Karpas-422 (cell line): ENCODE results near the gene TNFRSF18. TPM values are rescaled to one million over a fixed set of nuclear protein-coding genes. Genes with fewer than 3 reads are reported as not detected.
A peak's percentile ranks its signal among the peaks of the same experiment; 100 is the strongest.

Experiments
- DNase-seq: peaks from one replicate; pipeline ENCODE4 v3.0.0-alpha.2; 2015
- H2AFZ ChIP-seq: fragments of 200-600 bp; sonication (generic); 2 replicates; pipeline ENCODE4 v1.6.1; 2014; ENCODE audit warnings: antibody characterized with exemption, low read length, mixed read lengths
- H3K27ac ChIP-seq: fragments of 200-600 bp; sonication (generic); 2 replicates; pipeline ENCODE4 v1.5.1; 2014; ENCODE audit warnings: mild to moderate bottlenecking, low read length, moderate library complexity
- H3K27me3 ChIP-seq: fragments of 200-600 bp; sonication (generic); 2 replicates; pipeline ENCODE4 v1.6.1; 2014; ENCODE audit warnings: low read length, mixed read lengths
- H3K36me3 ChIP-seq: fragments of 200-600 bp; sonication (generic); 2 replicates; pipeline ENCODE4 v1.6.1; 2014; ENCODE audit warnings: low read length, mixed read lengths; ENCODE audit not compliant: insufficient read depth
- H3K4me1 ChIP-seq: fragments of 200-600 bp; sonication (generic); 2 replicates; pipeline ENCODE4 v1.6.1; 2014; ENCODE audit warnings: mild to moderate bottlenecking, low read length, mixed read lengths
- H3K4me2 ChIP-seq: fragments of 200-600 bp; sonication (generic); 2 replicates; pipeline ENCODE4 v1.6.1; 2014; ENCODE audit warnings: low read length, low read depth, mild to moderate bottlenecking; ENCODE audit not compliant: poor library complexity, severe bottlenecking
- H3K4me3 ChIP-seq: fragments of 200-600 bp; sonication (generic); 2 replicates; pipeline ENCODE4 v1.5.1; 2014; ENCODE audit warnings: mild to moderate bottlenecking, antibody characterized with exemption, low read length, mixed read lengths
- H3K79me2 ChIP-seq: fragments of 200-600 bp; sonication (generic); 2 replicates; pipeline ENCODE4 v1.6.1; 2014; ENCODE audit warnings: mild to moderate bottlenecking, low read length, mixed read lengths
- H3K9ac ChIP-seq: fragments of 200-600 bp; sonication (generic); 2 replicates; pipeline ENCODE4 v1.6.0; 2014; ENCODE audit warnings: low read length
- H3K9me2 ChIP-seq: fragments of 200-600 bp; sonication (generic), shearing (Covaris generic); replicated peaks from 2 replicates; pipeline ENCODE4 v1.6.0; 2014; ENCODE audit warnings: mild to moderate bottlenecking, low read length, moderate library complexity; ENCODE audit not compliant: insufficient read depth
- H3K9me3 ChIP-seq: fragments of 300-700, 200-600 bp; sonication (generic); 2 replicates; pipeline ENCODE4 v1.6.1; 2014; ENCODE audit warnings: low read length, mixed read lengths
- H4K20me1 ChIP-seq: fragments of 200-600 bp; sonication (generic); 2 replicates; pipeline ENCODE4 v1.6.1; 2014; ENCODE audit warnings: mild to moderate bottlenecking, antibody characterized with exemption, low read length, low read depth; ENCODE audit not compliant: insufficient read depth
- total RNA-seq: library from RNA; depleted of rRNA; stranded (reverse); fragments of >200 nt; shearing (Covaris generic); gene quantifications from 2 replicates; pipeline ENCODE4 v1.2.3, GENCODE V29; 2014; ENCODE audit warnings: low replicate concordance; rRNA removed

The TNFRSF18 gene, protein sequence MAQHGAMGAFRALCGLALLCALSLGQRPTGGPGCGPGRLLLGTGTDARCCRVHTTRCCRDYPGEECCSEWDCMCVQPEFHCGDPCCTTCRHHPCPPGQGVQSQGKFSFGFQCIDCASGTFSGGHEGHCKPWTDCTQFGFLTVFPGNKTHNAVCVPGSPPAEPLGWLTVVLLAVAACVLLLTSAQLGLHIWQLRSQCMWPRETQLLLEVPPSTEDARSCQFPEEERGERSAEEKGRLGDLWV
- 0.30 and 0.90 TPM in 2 replicates for total RNA-seq

DNA sequence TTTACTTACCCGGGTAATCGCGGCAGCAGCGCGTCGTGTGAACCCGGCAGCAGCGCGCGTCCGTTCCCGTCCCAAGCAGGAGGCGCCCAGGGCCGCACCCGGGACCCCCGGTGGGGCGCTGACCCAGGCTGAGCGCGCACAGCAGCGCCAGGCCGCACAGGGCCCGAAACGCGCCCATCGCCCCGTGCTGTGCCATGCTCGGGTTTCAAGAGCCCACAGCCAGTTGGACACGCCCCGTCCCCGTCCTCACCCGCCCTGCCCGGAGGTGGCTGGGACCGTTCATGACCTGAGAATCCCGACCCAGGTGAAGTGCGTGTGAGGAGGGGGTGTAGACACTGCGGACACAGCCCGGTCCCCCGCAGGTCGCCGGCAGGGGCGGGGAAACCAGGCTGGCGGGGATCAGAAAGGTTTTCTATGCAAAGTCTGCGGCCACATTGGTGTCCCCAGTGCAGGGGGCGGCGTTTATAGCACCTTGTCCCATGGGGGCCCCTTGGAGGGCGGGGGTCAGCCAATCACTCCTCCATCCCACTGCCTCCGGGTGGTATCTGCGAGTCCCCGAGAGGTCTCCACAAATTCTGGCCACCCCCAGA, at the start of gene TNFRSF18:
Gene TNFRSF18, minus strand, starts transcription at position 217 of the 590 bp plus-strand sequence. Its CDS starts 21 bp downstream, at position 196.
- Histone ChIP-seq H3K9ac (peak within 1 kb of the TSS; percentile 35; the same call in 1 of the 2 replicates), H3K79me2 (no peaks in the 10 kb centered on the region), H4K20me1 (peaks cover 18% of the 10 kb centered on the region; the same call in 1 of the 2 replicates), H3K9me3 (no peaks in the 10 kb centered on the region), H2AFZ (peak within 1 kb of the TSS; percentile 30; the same call in 1 of the 2 replicates), H3K27me3 (no peaks in the 10 kb centered on the region), H3K9me2 (no peaks in the 10 kb centered on the region), H3K4me3 (peak within 1 kb of the TSS; percentile 53), H3K4me1 (peaks cover 29% of the 10 kb centered on the region), H3K36me3 (no peaks in the 10 kb centered on the region), H3K4me2 (peak within 1 kb of the TSS; percentile 70), H3K27ac (no peak within 1 kb of the TSS)
- peak; percentile 71 for DNase-seq

DNA sequence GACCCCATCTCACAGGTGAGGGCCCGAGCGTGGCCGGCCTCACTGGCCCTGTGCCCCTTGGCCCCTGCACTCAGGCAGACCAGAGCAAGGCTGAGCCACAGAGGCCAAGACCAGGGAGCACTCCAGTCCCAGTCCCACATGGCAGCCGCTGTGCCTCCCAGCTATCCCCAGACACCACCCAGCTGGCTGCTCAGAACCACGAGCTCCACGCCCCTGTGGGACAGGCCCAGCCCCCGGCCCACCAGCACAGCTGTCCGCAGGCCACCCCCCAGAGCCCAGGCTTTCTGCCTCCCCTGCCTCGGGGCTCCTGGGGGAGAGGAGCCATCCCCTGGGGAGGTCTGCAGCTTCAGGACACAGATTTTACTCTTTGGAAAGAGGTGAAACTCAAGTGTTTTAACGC, 49.2 kb upstream of the TNFRSF18 start:
- Histone ChIP-seq H4K20me1 (0 out of 2 replicates have a peak, but pooled peaks cover 8% of the 10 kb centered on the region), H3K9me3 (no peaks in the 10 kb centered on the region), H3K27me3 (no peaks in the 10 kb centered on the region), H2AFZ (no peak overlapping the region), H3K4me1 (no peaks in the 10 kb centered on the region), H3K27ac (no peak overlapping the region), H3K9ac (no peak overlapping the region), H3K4me2 (no peak overlapping the region), H3K79me2 (no peaks in the 10 kb centered on the region), H3K4me3 (no peak overlapping the region), H3K36me3 (peaks cover 8% of the 10 kb centered on the region; the same call in 1 of the 2 replicates), H3K9me2 (no peaks in the 10 kb centered on the region)
- no peak for DNase-seq

DNA sequence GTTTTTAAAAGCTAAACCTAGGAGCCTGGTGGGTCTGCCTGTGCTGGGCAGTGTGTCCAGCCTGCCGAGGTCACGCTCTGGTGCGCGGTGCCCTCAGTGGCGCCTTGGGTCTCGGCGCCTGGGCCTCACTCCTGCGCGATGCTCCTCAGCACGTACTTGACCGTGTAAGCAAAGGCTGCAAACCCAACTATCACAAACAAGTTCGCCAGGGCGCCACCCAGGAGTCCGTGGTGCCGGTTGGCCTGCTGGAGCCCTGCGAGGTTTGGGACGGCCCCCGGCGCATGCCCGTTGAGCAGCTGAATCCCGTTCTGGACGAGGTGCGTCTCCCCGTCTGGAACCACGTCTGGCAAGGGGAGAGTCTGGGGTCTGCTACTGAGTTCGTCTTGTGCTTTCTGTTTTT, 48.7 kb upstream of the TNFRSF18 start:
- H3K36me3 ChIP-seq: peaks cover 7% of the 10 kb centered on the region; the same call in 1 of the 2 replicates
- DNase-seq: no peak
- H3K4me1 ChIP-seq: no peaks in the 10 kb centered on the region
- no peak overlapping the region for H3K4me2 ChIP-seq
- no peaks in the 10 kb centered on the region for H3K9me2 ChIP-seq
- H4K20me1 ChIP-seq: 0 out of 2 replicates have a peak, but pooled peaks cover 7% of the 10 kb centered on the region
- H2AFZ ChIP-seq: no peak overlapping the region
- H3K79me2 ChIP-seq: no peaks in the 10 kb centered on the region
- H3K9ac ChIP-seq: no peak overlapping the region
- H3K27ac ChIP-seq: no peak overlapping the region
- no peaks in the 10 kb centered on the region for H3K27me3 ChIP-seq
- H3K9me3 ChIP-seq: no peaks in the 10 kb centered on the region
- H3K4me3 ChIP-seq: no peak overlapping the region

DNA sequence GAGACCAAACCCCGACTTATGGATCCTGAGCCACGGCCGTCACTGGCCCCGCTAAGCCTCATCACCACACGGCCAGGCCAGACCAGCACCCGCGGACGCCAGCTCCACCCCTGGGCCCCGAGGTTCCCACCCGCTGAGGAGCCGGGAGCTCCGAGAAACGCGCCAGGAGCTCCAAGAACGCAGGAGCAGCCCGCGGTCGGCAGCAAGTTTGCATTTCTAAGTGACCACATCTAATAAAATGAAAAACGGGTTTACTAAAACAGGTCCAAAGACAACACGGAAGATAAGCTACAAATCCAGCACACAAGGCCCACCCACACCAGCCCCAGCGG, 48.2 kb upstream of the TNFRSF18 start:
- DNase-seq: no peak
- Histone ChIP-seq H3K79me2 (no peaks in the 10 kb centered on the region), H3K4me3 (no peak overlapping the region), H3K27ac (no peak overlapping the region), H3K4me1 (no peaks in the 10 kb centered on the region), H3K27me3 (no peaks in the 10 kb centered on the region), H3K9me3 (no peaks in the 10 kb centered on the region), H4K20me1 (0 out of 2 replicates have a peak, but pooled peaks cover 7% of the 10 kb centered on the region), H3K9ac (no peak overlapping the region), H3K36me3 (0 out of 2 replicates have a peak, but pooled peaks cover 4% of the 10 kb centered on the region), H3K4me2 (no peak overlapping the region), H2AFZ (no peak overlapping the region), H3K9me2 (no peaks in the 10 kb centered on the region)

DNA sequence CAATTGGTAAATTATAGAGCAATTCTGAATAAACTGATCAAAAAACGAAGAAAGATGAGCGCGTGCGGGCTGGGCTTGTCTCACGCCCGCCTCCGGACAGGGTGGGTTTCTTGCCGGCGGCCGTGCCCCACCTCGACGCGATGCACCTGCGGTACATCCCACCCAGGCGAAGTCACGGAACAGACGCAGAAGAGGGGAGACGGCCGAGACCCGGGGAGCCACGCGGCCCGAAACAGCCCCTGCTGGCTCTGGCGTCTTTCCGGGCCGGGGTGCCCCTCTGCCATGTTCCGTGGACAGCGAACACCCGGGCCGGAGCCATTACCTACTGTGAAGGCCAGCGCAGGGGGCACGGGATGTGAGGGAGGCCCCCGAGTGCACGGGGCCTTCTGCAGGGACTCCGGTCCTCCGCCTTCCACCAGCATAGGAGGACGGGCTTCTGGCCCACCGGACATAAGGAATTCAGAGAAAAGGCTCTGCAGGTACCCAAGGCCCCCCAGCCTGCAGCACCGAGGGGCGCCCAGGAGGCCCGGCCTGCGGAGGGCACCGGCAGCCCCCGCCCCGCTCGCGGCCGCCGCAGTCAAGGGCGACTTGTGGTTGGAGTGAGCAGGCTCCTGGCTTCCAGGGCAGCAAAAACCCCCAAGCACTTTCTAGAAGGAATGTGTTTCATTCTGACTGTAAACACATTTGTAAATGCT, 47.7 kb upstream of the TNFRSF18 start:
- H3K36me3 ChIP-seq: 0 out of 2 replicates have a peak, but pooled peaks cover 4% of the 10 kb centered on the region

DNA sequence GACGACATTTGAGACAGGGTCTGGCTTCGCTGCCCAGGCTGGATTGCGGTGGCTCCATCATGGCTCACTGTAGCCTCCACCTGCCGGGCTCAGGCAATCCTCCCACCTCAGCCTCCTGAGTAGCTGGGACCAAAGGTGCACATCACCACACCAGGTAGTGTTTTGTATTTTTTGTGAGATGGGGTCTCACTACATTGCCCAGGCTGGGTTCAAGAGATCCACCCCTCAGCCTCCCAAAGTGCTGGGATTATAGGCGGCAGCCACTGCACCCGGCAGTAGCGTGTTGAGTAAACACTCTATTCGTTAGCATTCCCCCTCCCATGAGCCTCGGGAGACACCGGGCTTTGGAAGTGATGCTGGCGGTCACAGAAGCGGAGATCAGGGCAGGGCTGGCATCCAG, 46.9 kb upstream of the TNFRSF18 start:
- H3K9me2 ChIP-seq: no peaks in the 10 kb centered on the region
- no peak for DNase-seq
- no peaks in the 10 kb centered on the region for H3K9me3 ChIP-seq
- 0 out of 2 replicates have a peak, but pooled peaks cover 7% of the 10 kb centered on the region for H4K20me1 ChIP-seq
- no peaks in the 10 kb centered on the region for H3K4me1 ChIP-seq
- H2AFZ ChIP-seq: no peak overlapping the region
- no peaks in the 10 kb centered on the region for H3K79me2 ChIP-seq
- no peak overlapping the region for H3K4me2 ChIP-seq
- H3K36me3 ChIP-seq: 0 out of 2 replicates have a peak, but pooled peaks cover 4% of the 10 kb centered on the region
- no peak overlapping the region for H3K27ac ChIP-seq
- H3K9ac ChIP-seq: no peak overlapping the region
- H3K27me3 ChIP-seq: no peaks in the 10 kb centered on the region
- no peak overlapping the region for H3K4me3 ChIP-seq

More for the DNA sequence above, 47.7 kb upstream of the TNFRSF18 start:
- no peaks in the 10 kb centered on the region for H3K27me3 ChIP-seq
- no peak overlapping the region for H3K27ac ChIP-seq
- no peaks in the 10 kb centered on the region for H3K4me1 ChIP-seq
- no peaks in the 10 kb centered on the region for H3K9me3 ChIP-seq
- 0 out of 2 replicates have a peak, but pooled peaks cover 7% of the 10 kb centered on the region for H4K20me1 ChIP-seq
- H3K4me3 ChIP-seq: no peak overlapping the region
- no peak overlapping the region for H3K4me2 ChIP-seq
- DNase-seq: no peak
- H3K79me2 ChIP-seq: no peaks in the 10 kb centered on the region
- H3K9ac ChIP-seq: no peak overlapping the region
- H2AFZ ChIP-seq: no peak overlapping the region
- H3K9me2 ChIP-seq: no peaks in the 10 kb centered on the region

DNA sequence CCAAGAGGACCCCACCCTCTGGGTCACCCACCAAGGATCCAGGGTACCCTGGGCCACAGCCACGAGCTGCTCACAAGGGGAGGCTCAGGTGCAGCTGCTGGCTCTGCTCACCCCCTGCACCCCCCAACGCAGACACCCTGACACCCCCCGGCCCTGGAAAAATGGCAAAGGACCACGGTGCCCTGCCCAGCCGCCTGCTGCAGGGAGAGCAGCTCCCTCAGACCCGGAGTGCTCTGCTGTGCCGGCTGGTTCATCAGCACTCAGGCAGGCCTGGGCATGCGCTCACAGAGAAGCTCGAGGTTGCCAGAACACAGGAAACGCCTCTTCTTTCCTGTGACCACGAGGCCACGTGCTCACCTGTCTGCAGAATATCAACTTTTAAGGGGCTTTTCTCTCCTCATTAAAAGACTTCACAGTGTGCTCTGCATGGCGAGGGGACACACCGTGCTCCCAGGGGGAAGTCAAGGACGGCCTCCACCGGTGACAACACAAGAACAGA, 44.4 kb upstream of the TNFRSF18 start:
- Histone ChIP-seq H3K79me2 (no peaks in the 10 kb centered on the region), H3K27me3 (no peaks in the 10 kb centered on the region), H3K36me3 (0 out of 2 replicates have a peak, but pooled peaks cover under 1% of the 10 kb centered on the region), H3K4me1 (no peaks in the 10 kb centered on the region), H3K27ac (no peak overlapping the region), H3K9me3 (no peaks in the 10 kb centered on the region), H4K20me1 (0 out of 2 replicates have a peak, but pooled peaks cover 13% of the 10 kb centered on the region), H3K9ac (no peak overlapping the region), H3K9me2 (no peaks in the 10 kb centered on the region), H3K4me2 (no peak overlapping the region), H2AFZ (no peak overlapping the region), H3K4me3 (no peak overlapping the region)
- peak; percentile 65 for DNase-seq
